ENCODE results near the gene CDCA3. TPM values are rescaled to one million over a fixed set of nuclear protein-coding genes. Genes with fewer than 3 reads are reported as not detected.

Gene CDCA3
- total and polyA plus RNA-seq, 2 of the 4 experiments (the other 2 are of a cell fraction), result 23.5 to 61.0 TPM

DNA sequence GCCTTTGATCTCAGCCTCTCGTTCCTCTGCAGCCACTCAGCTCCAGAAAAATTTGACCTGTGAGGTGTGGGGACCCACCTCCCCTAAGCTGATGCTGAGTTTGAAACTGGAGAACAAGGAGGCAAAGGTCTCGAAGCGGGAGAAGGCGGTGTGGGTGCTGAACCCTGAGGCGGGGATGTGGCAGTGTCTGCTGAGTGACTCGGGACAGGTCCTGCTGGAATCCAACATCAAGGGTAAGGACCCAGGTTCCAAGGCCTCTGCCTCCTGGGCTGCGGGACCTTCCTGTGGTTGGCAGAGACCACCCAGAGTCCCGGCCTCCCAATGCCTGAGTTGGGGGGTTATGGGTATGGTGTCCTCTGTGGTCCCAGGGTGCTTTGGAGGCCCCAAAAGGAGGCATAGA, 34.0 kb downstream of the CDCA3 start:
- H4K91ac ChIP-seq (ENCODE audit: insufficient read depth, low read depth, low read length), result no peak overlapping the region
- H3K56ac ChIP-seq (ENCODE audit: extremely low read depth, insufficient read depth, low read length), result no peak overlapping the region
- DNase-seq (no peak), ATAC-seq (ENCODE audit: low read depth) (no peak)
- no peak overlapping the region for H3K18ac ChIP-seq (ENCODE audit: low read depth, low read length)
- BruUV-seq (replicated peaks), result no TSS peak
- no peak overlapping the region for H4K5ac ChIP-seq (ENCODE audit: low read depth, low read length)
- CTCF ChIA-PET, result no interaction called here
- H3K4me1 ChIP-seq (ENCODE audit: control insufficient read depth, insufficient read depth, low read length), result peaks cover 7% of the 10 kb centered on the region; the same call in 1 of the 2 replicates
- intact Hi-C loops (cut with micrococcal nuclease) (no loop called here), in situ Hi-C loops (cut with MboI; ENCODE audit: low sequenced_read_pairs) (no loop called here), dilution Hi-C loops (cut with HindIII; ENCODE audit: low sequenced_read_pairs, unreplicated experiment) (no loop called here)
- no peak overlapping the region for H3K4me3 ChIP-seq (ENCODE audit: insufficient read depth, low read depth, low read length)
- H2AK9ac ChIP-seq (replicated peaks; ENCODE audit: low read depth, low read length, poor library complexity), result no peak overlapping the region
- TF ChIP-seq RCOR1 (IDR thresholded peaks at IDR 0.05; ENCODE audit: insufficient replicate concordance, low read length), result no peak
- TF ChIP-seq RAD21 (IDR thresholded peaks at IDR 0.05; ENCODE audit: low read length), result no peak
- TF ChIP-seq CHD1 (IDR thresholded peaks at IDR 0.05; ENCODE audit: low read depth, low read length), result no peak
- TF ChIP-seq CTCF (conservative IDR thresholded peaks at IDR 0.05; ENCODE audit: low read depth, low read length), result no peak
- no peak for TF ChIP-seq CEBPB (IDR thresholded peaks at IDR 0.05; ENCODE audit: low read depth, low read length)
- no peak for TF ChIP-seq MAFK (IDR thresholded peaks at IDR 0.05; ENCODE audit: low read depth, low read length)
- no peak for TF ChIP-seq NFE2L2 (IDR thresholded peaks at IDR 0.05; ENCODE audit: low read depth, low read length)
- no peak for TF ChIP-seq MXI1 (IDR thresholded peaks at IDR 0.05; ENCODE audit: borderline replicate concordance, low read depth, low read length)
- no peak for TF ChIP-seq POLR2A (IDR thresholded peaks at IDR 0.05; ENCODE audit: low read depth, low read length)
- TF ChIP-seq RFX5 (IDR thresholded peaks at IDR 0.05; ENCODE audit: low read depth, low read length), result no peak
- TF ChIP-seq SMC3 (IDR thresholded peaks at IDR 0.05; ENCODE audit: low read depth, low read length), result no peak
- no peak for TF ChIP-seq MAZ (IDR thresholded peaks at IDR 0.05; ENCODE audit: borderline replicate concordance, low read depth, low read length)
- no peak for TF ChIP-seq BHLHE40 (IDR thresholded peaks at IDR 0.05; ENCODE audit: low read depth, low read length)
- no peak for TF ChIP-seq FOS (IDR thresholded peaks at IDR 0.05; ENCODE audit: low read depth, low read length)
- TF ChIP-seq, protein P1, sequence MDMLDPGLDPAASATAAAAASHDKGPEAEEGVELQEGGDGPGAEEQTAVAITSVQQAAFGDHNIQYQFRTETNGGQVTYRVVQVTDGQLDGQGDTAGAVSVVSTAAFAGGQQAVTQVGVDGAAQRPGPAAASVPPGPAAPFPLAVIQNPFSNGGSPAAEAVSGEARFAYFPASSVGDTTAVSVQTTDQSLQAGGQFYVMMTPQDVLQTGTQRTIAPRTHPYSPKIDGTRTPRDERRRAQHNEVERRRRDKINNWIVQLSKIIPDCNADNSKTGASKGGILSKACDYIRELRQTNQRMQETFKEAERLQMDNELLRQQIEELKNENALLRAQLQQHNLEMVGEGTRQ (IDR thresholded peaks at IDR 0.05; ENCODE audit: low read depth, low read length), result no peak
- no peak for TF ChIP-seq ELK1 (IDR thresholded peaks at IDR 0.05; ENCODE audit: borderline replicate concordance, low read depth, low read length)
- no peak overlapping the region for H2BK20ac ChIP-seq (ENCODE audit: low read depth, low read length)
- no peak overlapping the region for H3K27ac ChIP-seq (ENCODE audit: insufficient read depth, low read length)
- H3K14ac ChIP-seq (replicated peaks; ENCODE audit: low read depth, low read length), result no peak overlapping the region
- POLR2A ChIA-PET (ENCODE audit: unreplicated experiment), result no interaction called here
- no peak overlapping the region for H2BK5ac ChIP-seq (ENCODE audit: low read depth, low read length, poor library complexity, severe bottlenecking)
- no peak overlapping the region for H3K9ac ChIP-seq (ENCODE audit: low read depth, low read length)
- 0 out of 4 replicates have a peak, but pooled peaks cover 0 to 3% of the 10 kb centered on the region in 2 experiments for H3K79me1 ChIP-seq (ENCODE audit: low read depth in 1 of 2, low read length in 2 of 2)
- no peaks in the 10 kb centered on the region for H3K9me3 ChIP-seq (ENCODE audit: control insufficient read depth, insufficient read depth, low read length)
- H2BK120ac ChIP-seq (ENCODE audit: low read depth, low read length), result no peak overlapping the region
- WGBS, 2 experiments (ENCODE audit: extremely low coverage in 2 of 2, insufficient read length in 1 of 2), result 86% methylated on average over 4 of the region's 8 CpGs; no CpG with 5 or more reads in 1 of the 2 experiments
- H3K9me1 ChIP-seq (ENCODE audit: insufficient read depth, low read length), result peaks cover 4% of the 10 kb centered on the region; the same call in 1 of the 2 replicates
- 0 out of 2 replicates have a peak, but pooled peaks cover 2% of the 10 kb centered on the region for H3K27me3 ChIP-seq (ENCODE audit: control insufficient read depth, insufficient read depth, low read length)
- H2AFZ ChIP-seq (replicated peaks; ENCODE audit: low read length, poor library complexity), result no peak overlapping the region
- H2AK5ac ChIP-seq (ENCODE audit: low read depth, low read length), result no peak overlapping the region
- peaks cover 3% of the 10 kb centered on the region for H3K36me3 ChIP-seq (ENCODE audit: control insufficient read depth, insufficient read depth, low read length)
- H3K4ac ChIP-seq (ENCODE audit: low read depth, low read length), result no peak overlapping the region
- H3K4me2 ChIP-seq (ENCODE audit: low read depth, low read length), result no peak overlapping the region
- H3K23ac ChIP-seq (ENCODE audit: low read depth, low read length), result no peak overlapping the region
- no peak overlapping the region for H2BK15ac ChIP-seq (ENCODE audit: low read depth, low read length)
- no peaks in the 10 kb centered on the region for H4K20me1 ChIP-seq (ENCODE audit: insufficient read depth, low read length)
- H4K8ac ChIP-seq (ENCODE audit: low read depth in 2 of 2, low read length in 2 of 2), result no peak overlapping the region
